HepG2 (cell line): ENCODE results near the gene ZBTB21. TPM values are rescaled to one million over a fixed set of nuclear protein-coding genes. Genes with fewer than 3 reads are reported as not detected.

ENCODE experiments used
- AGO2 ChIP-seq: fragments of 200-400 bp; formaldehyde crosslinking; optimal IDR thresholded peaks from 2 replicates; pipeline ENCODE3; 2017; ENCODE audit warnings: mild to moderate bottlenecking, low read depth, low read length, moderate library complexity
- CCAR2 ChIP-seq: fragments of 200-400 bp; formaldehyde crosslinking; optimal IDR thresholded peaks from 2 replicates; pipeline ENCODE3; 2018; ENCODE audit warnings: low read depth, mild to moderate bottlenecking, low read length, moderate library complexity
- FOXA3 ChIP-seq: IDR thresholded peaks from 2 replicates; pipeline ENCODE4 v1.6.1; 2016; ENCODE audit warnings: missing genetic modification reagents, missing compliant biosample characterization
- KLF12 ChIP-seq: sonication (generic); formaldehyde crosslinking; IDR thresholded peaks from 2 replicates; pipeline ENCODE4 v1.4.0; 2020; ENCODE audit warnings: missing genetic modification reagents, borderline replicate concordance
- MAFK ChIP-seq, 2 experiments: IDR thresholded peaks in 1 of 2; conservative IDR thresholded peaks in 1 of 2; 2 replicates each; pipeline ENCODE4 v1.6.1; 2011; ENCODE audit warnings: improper control_type of control experiment in 2 of 2, low read length in 2 of 2
- MED1 ChIP-seq: sonication (generic); formaldehyde crosslinking; IDR thresholded peaks from 2 replicates; pipeline ENCODE4 v1.4.0; 2020; ENCODE audit warnings: missing genetic modification reagents
- PAF1 ChIP-seq: IDR thresholded peaks from 2 replicates; pipeline ENCODE4 v1.6.1; 2016; ENCODE audit warnings: missing genetic modification reagents, missing compliant biosample characterization
- POGZ ChIP-seq: sonication (generic); formaldehyde crosslinking; IDR thresholded peaks from 2 replicates; pipeline ENCODE4 v1.4.0; 2020; ENCODE audit warnings: mild to moderate bottlenecking, missing genetic modification reagents
- PRMT3 ChIP-seq: sonication (generic); formaldehyde crosslinking; IDR thresholded peaks from 2 replicates; pipeline ENCODE4 v1.8.1; 2022; ENCODE audit warnings: low read depth, mild to moderate bottlenecking, moderate library complexity, missing genetic modification reagents, borderline replicate concordance
- STAT5B ChIP-seq: sonication (generic); formaldehyde crosslinking; IDR thresholded peaks from 2 replicates; pipeline ENCODE4 v1.4.0; 2020; ENCODE audit warnings: missing genetic modification reagents
- ZC3H13 ChIP-seq: sonication (generic); formaldehyde crosslinking; IDR thresholded peaks from 2 replicates; pipeline ENCODE4 v1.8.1; 2023; ENCODE audit warnings: mild to moderate bottlenecking, missing genetic modification reagents, moderate library complexity
- ZFP90 ChIP-seq: sonication (generic); formaldehyde crosslinking; IDR thresholded peaks from 2 replicates; pipeline ENCODE4 v1.8.0; 2022; ENCODE audit warnings: missing genetic modification reagents, mild to moderate bottlenecking, inconsistent platforms, borderline replicate concordance
- ZNF292 ChIP-seq: sonication (generic); formaldehyde crosslinking; IDR thresholded peaks from 2 replicates; pipeline ENCODE4 v1.8.1; 2022; ENCODE audit warnings: mild to moderate bottlenecking, low read depth, missing genetic modification reagents, borderline replicate concordance
- ZNF335 ChIP-seq: sonication (generic); formaldehyde crosslinking; IDR thresholded peaks from 2 replicates; pipeline ENCODE4 v1.4.0; 2020; ENCODE audit warnings: missing genetic modification reagents
- ZNF382 ChIP-seq: sonication (generic); formaldehyde crosslinking; IDR thresholded peaks from 2 replicates; pipeline ENCODE4 v1.5.0; 2020; ENCODE audit warnings: missing genetic modification reagents, mild to moderate bottlenecking, borderline replicate concordance
- ZNF672 ChIP-seq: sonication (generic); formaldehyde crosslinking; IDR thresholded peaks from 2 replicates; pipeline ENCODE4 v1.8.1; 2022; ENCODE audit warnings: missing genetic modification reagents
- ZNF766 ChIP-seq: sonication (generic); formaldehyde crosslinking; IDR thresholded peaks from 2 replicates; pipeline ENCODE4 v1.5.0; 2020; ENCODE audit warnings: missing genetic modification reagents, borderline replicate concordance
- ZSCAN12 ChIP-seq: sonication (generic); formaldehyde crosslinking; IDR thresholded peaks from 2 replicates; pipeline ENCODE4 v1.9.0; 2021; ENCODE audit warnings: mild to moderate bottlenecking, missing genetic modification reagents
- ZSCAN29 ChIP-seq: sonication (generic); formaldehyde crosslinking; conservative IDR thresholded peaks from 2 replicates; pipeline ENCODE4 v1.4.0; 2020; ENCODE audit warnings: mild to moderate bottlenecking, missing genetic modification reagents
- polyA plus RNA-seq, 8 experiments: library from polyadenylated mRNA; depleted of rRNA in 3 of 8; stranded (reverse) in 7 of 8; unstranded in 1 of 8; fragments of >200 nt; fragmentation: Illumina TruSeq in 4 of 8; extraction: Trizol in 4 of 8; gene quantifications; 2 replicates each; pipeline versions ENCODE4 v1.2.1 to v1.2.3, GENCODE V29; 2011 to 2016; ENCODE audit warnings: low read depth in 4 of 8, missing spikeins in 1 of 8, mixed read lengths in 1 of 8; ENCODE audit not compliant: insufficient read depth in 1 of 8
- total RNA-seq, 5 experiments: library from RNA; depleted of rRNA; stranded (reverse); fragments of >200 nt; fragmentation: Illumina TruSeq; extraction: Trizol; gene quantifications; 2 replicates each; pipeline ENCODE4 v1.2.3, GENCODE V29; 2016; ENCODE audit warnings: low read depth in 1 of 5
- TF ChIP-seq, protein P1 (sequence below): sonication (generic); formaldehyde crosslinking; IDR thresholded peaks from 2 replicates; pipeline ENCODE4 v1.9.0; 2021; ENCODE audit warnings: missing genetic modification reagents, mild to moderate bottlenecking, borderline replicate concordance
- TF ChIP-seq, protein P2 (sequence below): sonication (generic); formaldehyde crosslinking; IDR thresholded peaks from 2 replicates; pipeline ENCODE4 v1.4.0; 2020; ENCODE audit warnings: mild to moderate bottlenecking, missing genetic modification reagents
- TF ChIP-seq, protein P3 (sequence below): sonication (generic); formaldehyde crosslinking; IDR thresholded peaks from 2 replicates; pipeline ENCODE4 v1.4.0; 2020; ENCODE audit warnings: missing genetic modification reagents, mild to moderate bottlenecking, borderline replicate concordance

Gene ZBTB21
- total and polyA plus RNA-seq, 2 of the 13 experiments (the other 11 are each of a cell fraction or from before 2014, with no cell fraction given): 4.5 to 6.1 TPM

DNA sequence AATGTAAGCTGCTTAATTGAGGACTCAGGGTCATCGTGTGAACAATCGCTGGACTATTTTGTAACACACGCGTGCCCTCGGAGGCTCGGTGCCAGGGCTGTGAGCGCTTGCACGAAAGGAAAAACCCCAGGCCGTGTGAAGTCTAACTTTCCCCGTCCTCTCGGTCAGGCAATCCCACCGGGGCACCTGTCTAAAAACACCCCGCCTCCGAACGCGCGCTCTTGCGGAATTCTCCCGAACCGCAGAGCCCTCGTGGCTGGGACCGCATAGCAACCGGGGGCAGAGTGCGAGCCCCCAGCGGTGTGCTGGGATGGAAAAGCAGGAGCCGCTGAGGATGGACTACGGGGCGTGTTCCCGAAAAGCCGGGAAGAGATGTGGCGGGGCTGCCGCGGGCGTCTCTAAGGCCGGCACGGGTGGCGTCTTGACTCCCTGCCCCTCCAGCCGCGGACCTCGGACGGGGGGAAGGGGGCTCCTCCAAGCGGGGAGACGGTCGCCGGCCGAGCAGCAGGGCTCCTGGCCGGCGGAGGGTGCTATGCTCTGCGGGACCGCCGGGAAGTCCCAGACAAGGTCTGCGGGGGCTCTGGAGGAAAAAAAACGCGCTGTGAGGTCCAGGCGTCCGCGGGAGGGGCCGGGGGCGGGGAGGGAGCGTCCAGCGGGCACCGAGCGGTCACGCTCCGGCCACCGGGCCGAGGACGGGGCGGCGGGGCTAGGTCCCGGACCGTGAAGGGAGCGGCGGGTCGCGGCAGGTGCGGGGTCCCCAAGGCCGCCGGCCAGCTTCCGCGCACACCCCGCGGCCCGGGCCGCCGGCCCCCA, 936 bp downstream of the ZBTB21 start (continued):
- TF ChIP-seq STAT5B (CRISPR knock-in tag): no peak
- TF ChIP-seq PAF1 (CRISPR knock-in tag): no peak
- no peak for TF ChIP-seq ZNF382
- no peak; the same call in 1 of the 2 replicates for TF ChIP-seq MED1
- TF ChIP-seq ZSCAN29: peak; percentile 53; the same call in 1 of the 2 replicates
- TF ChIP-seq CCAR2: no peak
- no peak for TF ChIP-seq ZNF672 (CRISPR knock-in tag)
- TF ChIP-seq ZSCAN12 (CRISPR knock-in tag): no peak
- TF ChIP-seq ZNF292 (CRISPR knock-in tag): no peak
- no peak for TF ChIP-seq ZFP90 (CRISPR knock-in tag)
- no peak for TF ChIP-seq ZNF766
- no peak for TF ChIP-seq PRMT3
- 0 out of 2 replicates have a peak, but pooled peaks have one; percentile 1 for TF ChIP-seq KLF12 (CRISPR knock-in tag)
- TF ChIP-seq, protein P1, sequence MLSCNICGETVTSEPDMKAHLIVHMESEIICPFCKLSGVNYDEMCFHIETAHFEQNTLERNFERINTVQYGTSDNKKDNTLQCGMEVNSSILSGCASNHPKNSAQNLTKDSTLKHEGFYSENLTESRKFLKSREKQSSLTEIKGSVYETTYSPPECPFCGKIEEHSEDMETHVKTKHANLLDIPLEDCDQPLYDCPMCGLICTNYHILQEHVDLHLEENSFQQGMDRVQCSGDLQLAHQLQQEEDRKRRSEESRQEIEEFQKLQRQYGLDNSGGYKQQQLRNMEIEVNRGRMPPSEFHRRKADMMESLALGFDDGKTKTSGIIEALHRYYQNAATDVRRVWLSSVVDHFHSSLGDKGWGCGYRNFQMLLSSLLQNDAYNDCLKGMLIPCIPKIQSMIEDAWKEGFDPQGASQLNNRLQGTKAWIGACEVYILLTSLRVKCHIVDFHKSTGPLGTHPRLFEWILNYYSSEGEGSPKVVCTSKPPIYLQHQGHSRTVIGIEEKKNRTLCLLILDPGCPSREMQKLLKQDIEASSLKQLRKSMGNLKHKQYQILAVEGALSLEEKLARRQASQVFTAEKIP: no peak
- no peak for TF ChIP-seq FOXA3 (CRISPR knock-in tag)
- no peak for TF ChIP-seq POGZ (CRISPR knock-in tag)
- no peak for TF ChIP-seq ZNF335 (CRISPR knock-in tag)
- no peak for TF ChIP-seq MAFK (conservative IDR thresholded peaks at IDR 0.05 in 1 of 2, IDR thresholded peaks at IDR 0.05 in 1 of 2; ENCODE audit: low read length in 2 of 2)
- TF ChIP-seq ZC3H13 (CRISPR knock-in tag): no peak
- TF ChIP-seq, protein P2, sequence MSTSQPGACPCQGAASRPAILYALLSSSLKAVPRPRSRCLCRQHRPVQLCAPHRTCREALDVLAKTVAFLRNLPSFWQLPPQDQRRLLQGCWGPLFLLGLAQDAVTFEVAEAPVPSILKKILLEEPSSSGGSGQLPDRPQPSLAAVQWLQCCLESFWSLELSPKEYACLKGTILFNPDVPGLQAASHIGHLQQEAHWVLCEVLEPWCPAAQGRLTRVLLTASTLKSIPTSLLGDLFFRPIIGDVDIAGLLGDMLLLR: no peak
- TF ChIP-seq AGO2: peak; percentile 91
- TF ChIP-seq, protein P3, sequence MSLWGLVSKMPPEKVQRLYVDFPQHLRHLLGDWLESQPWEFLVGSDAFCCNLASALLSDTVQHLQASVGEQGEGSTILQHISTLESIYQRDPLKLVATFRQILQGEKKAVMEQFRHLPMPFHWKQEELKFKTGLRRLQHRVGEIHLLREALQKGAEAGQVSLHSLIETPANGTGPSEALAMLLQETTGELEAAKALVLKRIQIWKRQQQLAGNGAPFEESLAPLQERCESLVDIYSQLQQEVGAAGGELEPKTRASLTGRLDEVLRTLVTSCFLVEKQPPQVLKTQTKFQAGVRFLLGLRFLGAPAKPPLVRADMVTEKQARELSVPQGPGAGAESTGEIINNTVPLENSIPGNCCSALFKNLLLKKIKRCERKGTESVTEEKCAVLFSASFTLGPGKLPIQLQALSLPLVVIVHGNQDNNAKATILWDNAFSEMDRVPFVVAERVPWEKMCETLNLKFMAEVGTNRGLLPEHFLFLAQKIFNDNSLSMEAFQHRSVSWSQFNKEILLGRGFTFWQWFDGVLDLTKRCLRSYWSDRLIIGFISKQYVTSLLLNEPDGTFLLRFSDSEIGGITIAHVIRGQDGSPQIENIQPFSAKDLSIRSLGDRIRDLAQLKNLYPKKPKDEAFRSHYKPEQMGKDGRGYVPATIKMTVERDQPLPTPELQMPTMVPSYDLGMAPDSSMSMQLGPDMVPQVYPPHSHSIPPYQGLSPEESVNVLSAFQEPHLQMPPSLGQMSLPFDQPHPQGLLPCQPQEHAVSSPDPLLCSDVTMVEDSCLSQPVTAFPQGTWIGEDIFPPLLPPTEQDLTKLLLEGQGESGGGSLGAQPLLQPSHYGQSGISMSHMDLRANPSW (CRISPR knock-in tag): no peak
